ENCODE data around the gene SLC43A2. TPM values are rescaled to one million over a fixed set of nuclear protein-coding genes. Genes with fewer than 3 reads are reported as not detected.

The SLC43A2 gene
- total and polyA plus RNA-seq, 2 donors (not counting 3 experiments of a cell fraction or from before 2014, with no cell fraction given), result 41.7 to 52.0 TPM

GRCh38 chr17:1611715-1612114 is 16.9 kb downstream of the SLC43A2 start:
- BruUV-seq (replicated peaks), result no TSS peak
- intact Hi-C loops (cut with micrococcal nuclease) (loop anchor here (2.0 kb wide), 1 partner anchor 17 kb away; the partner anchor contains the start of gene SLC43A2), dilution Hi-C loops (cut with MboI; ENCODE audit: extremely low pct_ligation_motif_present, low sequenced_read_pairs) (no loop called here)
- Histone ChIP-seq H3K4me2 (ENCODE audit: insufficient read depth, low read length) (no peak overlapping the region), H3K4me1 (ENCODE audit: control insufficient read depth, extremely low read depth, insufficient read depth, low read length) (peaks cover 11% of the 10 kb centered on the region), H4K20me1 (replicated peaks; ENCODE audit: control insufficient read depth, extremely low read depth, insufficient read depth, low read length) (no peaks in the 10 kb centered on the region), H3K36me3 (ENCODE audit: control insufficient read depth in 2 of 2, extremely low read depth in 1 of 2, insufficient read depth in 2 of 2, low read length in 2 of 2) (no peaks in the 10 kb centered on the region), H3K4me3 (replicated peaks in 1 of 3; ENCODE audit: insufficient read depth in 1 of 3, low read depth in 1 of 3, low read length in 3 of 3) (no peak overlapping the region), H3K9me1 (replicated peaks; ENCODE audit: control insufficient read depth, extremely low read depth, insufficient read depth, low read length) (no peaks in the 10 kb centered on the region), H3K79me2 (ENCODE audit: control insufficient read depth, insufficient read depth, low read length) (no peaks in the 10 kb centered on the region), H3K27me3 (ENCODE audit: control insufficient read depth in 2 of 2, insufficient read depth in 2 of 2, low read length in 2 of 2) (no peaks in the 10 kb centered on the region), H2AFZ (ENCODE audit: low read depth, low read length) (no peak overlapping the region), H3K9ac (replicated peaks; ENCODE audit: extremely low read depth, insufficient read depth, low read length) (no peak overlapping the region), H3K27ac (ENCODE audit: insufficient read depth, low read depth, low read length) (no peak overlapping the region), H3K9me3 (replicated peaks; ENCODE audit: control insufficient read depth, insufficient read depth, low read length) (no peaks in the 10 kb centered on the region)
- ChIA-PET CTCF (interaction anchor here (1.0 kb wide), 1 partner anchor 8 kb away, joined by 3 read pairs; no protein-coding TSS in a partner anchor), POLR2A (no interaction called here)
- DNase-seq (ENCODE audit: low read depth, low spot score) (no peak), FAIRE-seq (no peak)
- TF ChIP-seq CTCF (IDR thresholded peaks at IDR 0.05; ENCODE audit: extremely low read depth in 1 of 2, insufficient read depth in 1 of 2, low read depth in 1 of 2, low read length in 2 of 2), result no peak
- no peak for TF ChIP-seq FOS (IDR thresholded peaks at IDR 0.05; ENCODE audit: borderline replicate concordance, insufficient read depth, low read length)
- no peak for TF ChIP-seq GATA2 (IDR thresholded peaks at IDR 0.05; ENCODE audit: insufficient read depth, insufficient read length, low read depth, low read length)
- no peak for TF ChIP-seq EZH2 (IDR thresholded peaks at IDR 0.05; ENCODE audit: borderline replicate concordance, low read depth, low read length, severe bottlenecking)
- no peak for TF ChIP-seq MYC (IDR thresholded peaks at IDR 0.05; ENCODE audit: low read depth, low read length)
- TF ChIP-seq POLR2AphosphoS5 (IDR thresholded peaks at IDR 0.05; ENCODE audit: insufficient read depth, low read depth, low read length), result no peak
- TF ChIP-seq MAX (IDR thresholded peaks at IDR 0.05; ENCODE audit: insufficient read depth, insufficient read length), result no peak
- no peak for TF ChIP-seq POLR2A (IDR thresholded peaks at IDR 0.05; ENCODE audit: low read depth, low read length)
- no peak for TF ChIP-seq JUN (IDR thresholded peaks at IDR 0.05; ENCODE audit: borderline replicate concordance, insufficient read depth, insufficient read length, low read depth)

Data from endothelial cell of umbilical vein (primary cell).